Thyroid gland (tissue), 4 donors: Measurements from ENCODE around the gene PALS1. TPM values are rescaled to one million over a fixed set of nuclear protein-coding genes. Genes with fewer than 3 reads are reported as not detected.

Experiments used
- DNase-seq, 2 donors: peaks; one replicate each; pipeline ENCODE4 v3.0.0-alpha.2; 2019
- H3K27ac ChIP-seq, 3 donors: fragments of 200-600 bp; sonication (generic); 1 replicate in 2 of 3; 2 replicates in 1 of 3; pipeline ENCODE4 v1.5.1; 2016 to 2019; ENCODE audit warnings: mild to moderate bottlenecking in 1 of 3, moderate library complexity in 1 of 3
- H3K27me3 ChIP-seq: fragments of 200-600 bp; sonication (generic); one replicate; pipeline ENCODE4 v1.5.1; 2019
- H3K36me3 ChIP-seq, 2 donors: fragments of 200-600 bp; sonication (generic); one replicate each; pipeline ENCODE4 v1.5.1; 2016 to 2019
- H3K4me1 ChIP-seq, 2 donors: fragments of 200-600 bp; sonication (generic); one replicate each; pipeline ENCODE4 v1.5.1; 2017 to 2019
- H3K4me3 ChIP-seq, 3 donors: fragments of 200-600 bp; sonication (generic); replicated peaks in 1 of 3; 1 replicate in 2 of 3; 2 replicates in 1 of 3; pipeline ENCODE4 v1.5.1; 2016; ENCODE audit warnings: mild to moderate bottlenecking in 1 of 3
- H3K9me3 ChIP-seq: fragments of 200-600 bp; sonication (generic); one replicate; pipeline ENCODE4 v1.5.1; 2017
- CTCF ChIP-seq, 6 experiments: fragments of 200-600 bp in 3 of 6; fragments of 450-650 bp in 3 of 6; sonication (generic) in 3 of 6; IDR thresholded peaks; one replicate each; pipeline ENCODE4 v1.5.1; 2016 to 2019; ENCODE audit warnings: antibody characterized with exemption in 6 of 6, mild to moderate bottlenecking in 2 of 6, inconsistent platforms in 1 of 6, moderate library complexity in 1 of 6
- POLR2A ChIP-seq, 2 donors: fragments of 450-650 bp; IDR thresholded peaks; one replicate each; pipeline ENCODE4 v1.6.1; 2017; ENCODE audit warnings: antibody characterized with exemption in 2 of 2, mild to moderate bottlenecking in 2 of 2, moderate library complexity in 1 of 2
- WGBS, 2 donors: methylation state at CpG; one replicate each; pipeline ENCODE4 v1.1.5; 2017; 5-methylcytosine and 5-hydroxymethylcytosine counted together
- intact Hi-C: fragments of 100-400 bp; cut with DNase I; formaldehyde crosslinking; loops from one replicate; pipeline ENCODE4 v1.15.1; 2023
- total RNA-seq, 4 donors: library from RNA; depleted of rRNA; stranded (reverse); fragments of >200 nt; gene quantifications; one replicate each; pipeline ENCODE4 v1.2.3, GENCODE V29; 2016

The PALS1 gene
- total RNA-seq, 4 donors from 2014 or later, result 62.6 to 88.4 (median 77.5) TPM

GRCh38 chr14:67207810-67208209 lies 33.4 kb upstream of the PALS1 start:
- H3K36me3 ChIP-seq, result no peaks in the 10 kb centered on the region
- H3K4me3 ChIP-seq, result no peak overlapping the region
- H3K27ac ChIP-seq, result no peak overlapping the region
- intact Hi-C loops, result no loop called here
- no peaks in the 10 kb centered on the region for H3K9me3 ChIP-seq
- H3K27me3 ChIP-seq, result no peaks in the 10 kb centered on the region
- TF ChIP-seq POLR2A (IDR thresholded peaks at IDR 0.05), result no peak
- no peak for TF ChIP-seq CTCF (IDR thresholded peaks at IDR 0.05)
- H3K4me1 ChIP-seq, result no peaks in the 10 kb centered on the region
- 90% methylated on average over 8 of the region's 8 CpGs for WGBS, 2 donors
- no peak for DNase-seq

- intact Hi-C loops, result no loop called here
- H3K27ac ChIP-seq, result no peak overlapping the region
- TF ChIP-seq POLR2A (IDR thresholded peaks at IDR 0.05) (no peak), CTCF (IDR thresholded peaks at IDR 0.05) (no peak)
- WGBS, 2 donors, result 60 to 62% methylated on average over 2 of the region's 2 CpGs
- H3K4me3 ChIP-seq, result no peak overlapping the region
- H3K4me1 ChIP-seq, result peaks cover 6 to 8% of the 10 kb centered on the region in 2 donors
- H3K9me3 ChIP-seq, result no peaks in the 10 kb centered on the region
- H3K27me3 ChIP-seq, result no peaks in the 10 kb centered on the region
- H3K36me3 ChIP-seq, result no peaks in the 10 kb centered on the region
- no peak for DNase-seq
These were observed 23.1 kb upstream of the PALS1 start for GRCh38 chr14:67218126-67218525.

GRCh38 chr14:67221248-67221981 lies 19.8 kb upstream of the PALS1 start:
- WGBS, 2 donors, result 87 to 90% methylated on average over 6 of the region's 6 CpGs
- Histone ChIP-seq H3K4me3 (no peak overlapping the region), H3K36me3 (no peaks in the 10 kb centered on the region), H3K9me3 (no peaks in the 10 kb centered on the region), H3K27me3 (no peaks in the 10 kb centered on the region), H3K4me1 (peaks cover 6 to 12% of the 10 kb centered on the region in 2 donors), H3K27ac (no peak overlapping the region)
- intact Hi-C loops, result no loop called here
- no peak for DNase-seq
- no peak for TF ChIP-seq POLR2A (IDR thresholded peaks at IDR 0.05)
- no peak for TF ChIP-seq CTCF (IDR thresholded peaks at IDR 0.05)

- Histone ChIP-seq H3K4me3 (no peak overlapping the region), H3K27me3 (no peaks in the 10 kb centered on the region), H3K27ac (peak overlapping the region in 2 of 3 donors; percentile 20 to 66), H3K36me3 (no peaks in the 10 kb centered on the region), H3K4me1 (peaks cover 6 to 12% of the 10 kb centered on the region in 2 donors), H3K9me3 (no peaks in the 10 kb centered on the region)
- WGBS, 2 donors, result 73 to 77% methylated on average over 4 of the region's 4 CpGs
- TF ChIP-seq CTCF (IDR thresholded peaks at IDR 0.05) (no peak), POLR2A (IDR thresholded peaks at IDR 0.05) (no peak)
- intact Hi-C loops, result no loop called here
- no peak for DNase-seq
These were observed 19.3 kb upstream of the PALS1 start for GRCh38 chr14:67221982-67222328.

- Histone ChIP-seq H3K27me3 (no peaks in the 10 kb centered on the region), H3K4me3 (no peak overlapping the region), H3K27ac (no peak overlapping the region), H3K36me3 (no peaks in the 10 kb centered on the region), H3K9me3 (no peaks in the 10 kb centered on the region), H3K4me1 (peaks cover 6 to 12% of the 10 kb centered on the region in 2 donors)
- TF ChIP-seq POLR2A (IDR thresholded peaks at IDR 0.05) (no peak), CTCF (IDR thresholded peaks at IDR 0.05) (no peak)
- 75 to 77% methylated on average over 4 of the region's 4 CpGs for WGBS, 2 donors
- no peak for DNase-seq
- intact Hi-C loops, result no loop called here
These were observed 15.7 kb upstream of the PALS1 start for GRCh38 chr14:67225523-67225922.
